Right atrium auricular region (tissue), 2 donors: Measurements from ENCODE around the gene ZNF107. TPM values are rescaled to one million over a fixed set of nuclear protein-coding genes. Genes with fewer than 3 reads are reported as not detected.

ENCODE experiments used
- DNase-seq: peaks from one replicate; pipeline ENCODE4 v3.0.0-alpha.2; 2019; ENCODE audit warnings: low spot score
- H3K27ac ChIP-seq, 2 donors: fragments of 200-600 bp; sonication (generic); 1 replicate in 1 of 2; 2 replicates in 1 of 2; pipeline ENCODE4 v1.5.1; 2016 to 2019
- H3K27me3 ChIP-seq, 2 donors: fragments of 200-600 bp; sonication (generic); one replicate each; pipeline versions ENCODE4 v1.5.1 to v1.6.0; 2017 to 2019
- H3K36me3 ChIP-seq: fragments of 200-600 bp; sonication (generic); one replicate; pipeline ENCODE4 v1.5.1; 2016
- H3K4me1 ChIP-seq, 2 donors: fragments of 200-600 bp; sonication (generic); one replicate each; pipeline versions ENCODE4 v1.5.1 to v1.6.0; 2017 to 2019
- H3K4me3 ChIP-seq, 2 donors: fragments of 200-600 bp; sonication (generic); 1 replicate in 1 of 2; 2 replicates in 1 of 2; pipeline ENCODE4 v1.5.1; 2017 to 2019; ENCODE audit warnings: mild to moderate bottlenecking in 1 of 2, moderate library complexity in 1 of 2
- H3K9me3 ChIP-seq, 2 donors: fragments of 200-600 bp; sonication (generic); one replicate each; pipeline ENCODE4 v1.5.1; 2019
- CTCF ChIP-seq, 2 donors: fragments of 200-600 bp; sonication (generic); IDR thresholded peaks; one replicate each; pipeline ENCODE4 v1.5.1; 2019; ENCODE audit warnings: antibody characterized with exemption in 2 of 2
- total RNA-seq, 2 donors: library from RNA; depleted of rRNA; stranded (reverse); fragments of >200 nt; gene quantifications; one replicate each; pipeline ENCODE4 v1.1.0, GENCODE V29; 2016

ZNF107 gene
- 1 to 10 TPM in 1 of 2 donors, under 1 TPM in 1; 0.98 to 2.0 TPM for total RNA-seq

GRCh38 chr7:64665980-64666662 lies at the start of gene ZNF107:
Gene ZNF107, plus strand, starts transcription at chr7:64666133. Its CDS starts 150 bp downstream, at chr7:64666283.
- peak within 1 kb of the TSS; percentile 60 to 82 for H3K27ac ChIP-seq
- peaks cover 0 to 13% of the 10 kb centered on the region in 2 donors for H3K4me1 ChIP-seq
- TF ChIP-seq CTCF (IDR thresholded peaks at IDR 0.05): no peak
- H3K9me3 ChIP-seq: no peaks in the 10 kb centered on the region
- DNase-seq: peak; percentile 97
- H3K27me3 ChIP-seq: no peaks in the 10 kb centered on the region
- H3K4me3 ChIP-seq: peak within 1 kb of the TSS; percentile 65 to 80
- H3K36me3 ChIP-seq: no peaks in the 10 kb centered on the region

GRCh38 chr7:64618785-64619456 lies 47.0 kb upstream of the ZNF107 start:
- DNase-seq: no peak
- no peak overlapping the region for H3K4me3 ChIP-seq
- no peaks in the 10 kb centered on the region for H3K4me1 ChIP-seq
- H3K36me3 ChIP-seq: no peaks in the 10 kb centered on the region
- no peak overlapping the region for H3K27ac ChIP-seq
- H3K27me3 ChIP-seq: no peaks in the 10 kb centered on the region
- TF ChIP-seq CTCF (IDR thresholded peaks at IDR 0.05): peak; percentile 75 to 83
- H3K9me3 ChIP-seq: peaks cover 0 to 10% of the 10 kb centered on the region in 2 donors

GRCh38 chr7:64619705-64620104 lies 46.2 kb upstream of the ZNF107 start:
- H3K27me3 ChIP-seq: no peaks in the 10 kb centered on the region
- H3K27ac ChIP-seq: no peak overlapping the region

GRCh38 chr7:64621656-64622055 lies 44.3 kb upstream of the ZNF107 start:
- Histone ChIP-seq H3K36me3 (no peaks in the 10 kb centered on the region), H3K4me1 (no peaks in the 10 kb centered on the region), H3K9me3 (peaks cover 0 to 10% of the 10 kb centered on the region in 2 donors), H3K27ac (no peak overlapping the region), H3K4me3 (no peak overlapping the region), H3K27me3 (no peaks in the 10 kb centered on the region)
- no peak for DNase-seq
- TF ChIP-seq CTCF (IDR thresholded peaks at IDR 0.05): no peak

More at GRCh38 chr7:64619705-64620104, 46.2 kb upstream of the ZNF107 start:
- DNase-seq: no peak
- H3K4me1 ChIP-seq: no peaks in the 10 kb centered on the region
- peaks cover 0 to 10% of the 10 kb centered on the region in 2 donors for H3K9me3 ChIP-seq
- no peaks in the 10 kb centered on the region for H3K36me3 ChIP-seq
- TF ChIP-seq CTCF (IDR thresholded peaks at IDR 0.05): no peak
- H3K4me3 ChIP-seq: no peak overlapping the region

GRCh38 chr7:64625114-64626082 lies 40.5 kb upstream of the ZNF107 start:
- no peak for DNase-seq

More at GRCh38 chr7:64625114-64626082, 40.5 kb upstream of the ZNF107 start:
- no peaks in the 10 kb centered on the region for H3K36me3 ChIP-seq
- H3K27ac ChIP-seq: no peak overlapping the region
- no peak overlapping the region for H3K4me3 ChIP-seq
- no peaks in the 10 kb centered on the region for H3K27me3 ChIP-seq
- peak; percentile 60 to 88 for TF ChIP-seq CTCF (IDR thresholded peaks at IDR 0.05)
- H3K9me3 ChIP-seq: no peaks in the 10 kb centered on the region
- H3K4me1 ChIP-seq: no peaks in the 10 kb centered on the region
